SK-N-SH (cell line): Measurements from ENCODE around the gene SBF2.

Experiments
- CTCF ChIP-seq: fragments of 200-600 bp; sonication (generic); IDR thresholded peaks from 2 replicates; pipeline ENCODE4 v1.6.1; 2017; ENCODE audit warnings: antibody characterized with exemption, mild to moderate bottlenecking, moderate library complexity
- POLR2AphosphoS5 ChIP-seq: IDR thresholded peaks from 2 replicates; pipeline ENCODE4 v1.6.1; 2012; ENCODE audit warnings: low read depth, low read length
- SIN3A ChIP-seq: IDR thresholded peaks from 2 replicates; pipeline ENCODE4 v1.6.1; 2012; ENCODE audit warnings: low read depth, mild to moderate bottlenecking, low read length, moderate library complexity, borderline replicate concordance

GRCh38 chr11:9826390-9826789 is 467.6 kb downstream of the SBF2 start:
- TF ChIP-seq CTCF (no peak), SIN3A (no peak), POLR2AphosphoS5 (no peak)
